GM21825 (cell line): ENCODE data around the gene AGPAT3.
"Not testable (repeated sequence)": the region's sequence is repeated elsewhere in the genome, so short reads cannot be mapped to it uniquely, and the experiment has no call there.

Experiments used
- ATAC-seq: cut with Tn5 transposase; IDR thresholded peaks from one replicate; pipeline ENCODE4 v1.9.1; 2021; ENCODE audit warnings: mild to moderate bottlenecking, moderate library complexity; ENCODE audit not compliant: unreplicated experiment

The AGPAT3 gene

DNA sequence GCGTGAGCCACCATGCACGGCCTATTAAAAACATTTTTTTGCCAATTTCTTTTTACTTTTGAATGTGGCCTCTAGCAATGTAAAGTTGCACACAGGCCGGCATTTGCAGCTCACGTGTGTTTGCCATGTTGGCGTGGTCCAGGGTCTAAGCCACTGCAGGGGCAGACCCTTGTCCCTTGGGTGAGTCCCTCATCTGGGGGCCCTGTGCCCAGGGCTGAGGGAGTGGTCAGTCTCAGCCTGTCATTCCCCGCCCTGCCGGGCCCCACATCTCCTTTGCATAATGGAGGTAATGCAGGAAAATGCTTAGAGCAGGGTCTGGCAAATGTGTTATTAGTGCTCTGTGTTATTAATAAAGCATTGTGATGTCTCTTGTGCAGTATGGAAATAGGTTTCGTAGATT lies 16.9 kb downstream of the AGPAT3 start:
- no peak for ATAC-seq

DNA sequence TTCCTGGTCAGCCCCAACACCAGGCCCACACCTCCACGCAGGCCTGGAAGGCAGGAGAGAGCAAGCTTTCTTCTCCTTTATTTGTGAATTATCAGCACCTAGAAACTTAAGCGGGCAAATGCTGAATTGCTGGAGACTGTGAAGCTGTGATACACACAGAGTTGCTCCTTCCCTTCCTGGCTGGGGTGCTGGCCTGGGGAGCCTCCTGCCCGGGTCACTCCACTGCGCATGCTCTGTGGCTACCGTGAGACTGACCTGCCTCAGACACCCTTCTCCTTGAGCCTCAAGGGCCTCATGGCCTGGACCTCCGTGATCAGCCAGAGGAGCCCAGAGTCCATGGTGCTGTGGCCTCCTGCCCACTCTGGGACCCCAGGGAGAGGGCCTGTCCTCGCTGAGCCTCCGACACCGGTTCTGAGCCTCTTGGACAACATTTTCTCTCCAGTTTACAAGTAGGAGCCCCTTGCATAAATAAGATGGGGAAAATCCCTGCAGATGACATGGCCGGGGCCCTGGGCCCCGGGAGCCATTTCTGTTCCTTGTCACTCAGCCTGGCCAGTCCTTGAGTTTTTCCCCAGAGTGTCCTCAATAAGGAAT lies 18.0 kb downstream of the AGPAT3 start:
- no peak for ATAC-seq

DNA sequence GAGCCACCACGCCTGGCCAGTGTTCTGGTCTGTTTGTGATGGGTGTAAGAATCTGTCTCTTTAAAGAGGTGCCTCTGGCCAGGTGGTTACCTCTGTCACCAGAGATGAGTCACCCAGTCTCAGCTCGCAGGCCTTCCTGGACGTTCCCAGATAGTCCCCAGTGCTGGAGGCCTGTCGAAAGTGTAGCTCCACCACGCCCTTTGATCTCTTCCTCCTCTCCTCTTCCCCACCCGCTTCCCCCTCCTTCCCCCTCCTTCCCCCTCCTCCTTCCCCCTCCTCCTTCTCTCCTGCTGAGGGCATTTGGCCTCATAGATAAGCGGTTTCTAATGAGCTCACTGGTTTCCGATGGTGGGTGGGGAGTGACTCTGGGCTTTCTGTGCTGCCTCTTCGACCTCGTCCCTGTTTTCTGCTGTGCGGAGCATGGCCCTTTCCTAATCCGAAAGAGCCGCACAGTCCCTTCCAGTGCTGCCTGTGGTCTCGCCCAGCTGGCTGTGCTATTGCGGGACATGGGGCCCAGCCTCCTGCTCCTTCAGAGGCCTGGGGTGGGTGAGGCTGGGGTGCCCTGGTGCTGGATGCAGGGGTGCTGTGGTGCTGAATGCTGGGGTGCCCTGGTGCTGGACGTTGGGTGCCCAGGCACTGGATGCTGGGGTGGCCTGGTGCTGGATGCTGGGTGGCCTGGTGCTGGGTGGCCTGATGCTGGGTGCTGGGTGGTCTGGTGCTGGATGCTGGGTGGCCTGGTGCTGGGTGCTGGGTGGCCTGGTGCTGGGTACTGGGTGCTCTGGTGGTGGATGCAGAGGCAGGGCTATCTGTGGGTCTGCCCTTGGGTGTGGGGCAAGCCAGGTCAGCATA lies 19.2 kb downstream of the AGPAT3 start:
- ATAC-seq, result no peak

DNA sequence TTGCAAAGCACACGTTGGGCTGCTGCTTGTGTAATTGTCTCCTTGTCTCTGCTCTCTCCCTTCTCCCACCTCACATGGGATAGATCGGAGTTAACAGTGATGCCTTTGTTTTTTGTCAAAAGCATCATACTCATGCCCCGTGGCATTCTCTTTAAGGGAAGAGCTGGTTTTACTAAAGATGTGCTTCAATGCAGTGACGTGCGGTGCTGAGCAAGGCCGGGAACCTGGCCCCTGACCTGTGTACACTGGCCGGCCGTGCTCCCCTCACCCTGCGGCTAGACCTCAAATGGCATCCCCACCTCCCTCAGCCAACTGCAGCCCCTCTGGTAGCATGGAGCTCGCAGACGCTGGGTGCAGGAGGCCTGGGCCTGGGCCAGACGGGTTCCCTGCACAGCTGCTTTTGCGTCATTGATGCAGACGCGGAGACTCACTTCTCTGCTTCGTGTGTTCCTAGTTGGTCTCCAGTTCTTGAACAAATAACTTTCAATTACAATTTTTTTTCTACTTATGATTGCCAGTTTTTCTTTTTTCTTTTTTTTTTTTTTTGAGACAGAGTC lies 19.9 kb downstream of the AGPAT3 start:
- ATAC-seq, result no peak

DNA sequence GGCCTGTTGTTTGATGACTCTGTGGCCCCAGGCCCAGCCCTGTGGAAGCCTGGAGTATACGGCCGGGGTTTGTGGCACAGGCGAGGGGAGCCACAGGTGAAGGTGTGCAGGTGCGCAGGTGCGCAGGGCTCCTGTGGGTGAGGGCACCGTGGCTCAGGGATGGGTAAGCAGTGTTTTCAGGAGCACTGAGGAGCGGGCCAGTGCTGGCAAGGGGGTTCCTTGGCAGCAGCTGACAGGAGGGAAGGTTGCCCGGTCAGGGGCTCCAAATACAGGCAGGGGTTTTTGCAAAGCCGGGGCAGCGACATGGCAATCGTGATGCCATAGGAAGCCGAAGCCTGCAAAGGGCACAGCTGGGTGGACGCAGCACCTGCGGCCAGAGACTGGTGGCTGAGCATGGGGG lies 20.7 kb downstream of the AGPAT3 start:
- ATAC-seq, result no peak

DNA sequence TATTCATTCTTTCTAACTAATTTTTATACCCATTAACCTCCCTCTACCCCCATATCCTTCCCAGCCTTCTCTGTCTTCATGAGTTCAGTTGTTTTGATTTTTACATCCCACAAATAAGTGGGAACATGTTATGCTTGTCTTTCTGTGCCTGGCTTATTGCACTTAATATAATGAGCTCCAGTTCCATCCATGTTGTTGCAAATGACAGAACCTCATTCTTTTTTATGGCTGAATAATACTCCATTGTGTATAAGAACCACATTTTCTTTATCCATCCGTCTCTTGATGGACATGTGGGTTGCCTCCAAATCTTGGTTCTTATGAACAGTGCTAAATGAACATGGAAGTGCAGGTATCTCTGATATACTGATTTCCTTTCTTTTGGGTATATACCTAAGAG lies 21.5 kb downstream of the AGPAT3 start:
- no peak for ATAC-seq

DNA sequence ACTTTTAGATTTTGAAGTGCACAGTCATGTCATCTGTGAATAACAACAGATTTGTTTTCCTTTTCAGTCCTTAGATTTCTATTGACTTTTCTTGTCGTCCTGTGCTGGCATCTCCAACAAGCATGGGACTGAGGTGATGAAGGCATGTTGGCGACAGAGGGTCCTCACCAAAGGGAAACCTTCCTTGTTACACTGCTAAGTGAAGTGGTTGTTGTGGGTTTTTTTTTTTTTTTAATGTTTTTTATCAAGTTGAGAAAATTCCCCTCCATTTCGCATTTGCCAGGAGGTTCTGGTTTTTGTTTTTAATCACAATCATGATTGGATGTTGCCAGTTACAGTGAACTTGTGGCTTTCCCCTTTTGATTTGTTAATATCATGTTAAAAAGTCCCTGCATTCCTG lies 24.0 kb downstream of the AGPAT3 start:
- no peak for ATAC-seq

DNA sequence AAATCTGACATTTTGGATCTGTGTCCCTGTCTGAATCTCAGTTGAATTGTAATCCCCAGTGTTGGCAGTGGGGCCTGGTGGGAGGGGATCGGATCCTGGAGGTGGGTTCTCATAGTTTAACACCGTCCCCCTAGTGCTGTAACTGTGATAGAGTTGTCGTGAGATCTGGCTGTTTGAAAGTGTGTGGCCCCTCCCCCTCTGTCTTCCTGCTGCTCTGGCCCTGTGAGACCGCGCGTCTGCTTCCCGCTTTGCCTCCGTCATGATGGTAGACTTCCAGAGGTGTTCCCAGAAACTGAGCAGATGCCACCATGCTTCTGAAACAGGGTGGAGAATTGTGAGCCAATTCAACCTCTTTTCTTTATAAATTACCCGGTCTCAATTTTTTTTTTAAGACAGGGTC lies 25.0 kb downstream of the AGPAT3 start:
- no peak for ATAC-seq

DNA sequence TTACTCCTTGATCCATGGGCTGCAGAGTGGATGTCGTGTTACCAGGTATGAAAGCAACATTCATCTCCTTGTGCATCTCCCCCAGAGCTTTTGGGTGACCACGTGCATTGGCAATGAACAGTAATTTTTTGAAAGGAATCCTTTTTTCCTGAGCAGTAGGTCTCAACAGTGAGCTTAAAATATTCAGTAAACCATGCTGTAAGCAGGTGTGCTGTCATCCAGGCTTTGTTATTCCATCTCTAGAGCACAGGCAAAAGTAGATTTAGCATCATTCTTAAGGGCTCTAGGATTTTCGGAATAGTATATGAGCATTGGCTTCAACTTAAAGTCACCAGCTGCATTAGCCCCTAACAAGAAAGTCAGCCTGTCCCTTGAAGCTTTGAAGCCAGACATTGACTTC lies 27.3 kb downstream of the AGPAT3 start:
- no peak for ATAC-seq

DNA sequence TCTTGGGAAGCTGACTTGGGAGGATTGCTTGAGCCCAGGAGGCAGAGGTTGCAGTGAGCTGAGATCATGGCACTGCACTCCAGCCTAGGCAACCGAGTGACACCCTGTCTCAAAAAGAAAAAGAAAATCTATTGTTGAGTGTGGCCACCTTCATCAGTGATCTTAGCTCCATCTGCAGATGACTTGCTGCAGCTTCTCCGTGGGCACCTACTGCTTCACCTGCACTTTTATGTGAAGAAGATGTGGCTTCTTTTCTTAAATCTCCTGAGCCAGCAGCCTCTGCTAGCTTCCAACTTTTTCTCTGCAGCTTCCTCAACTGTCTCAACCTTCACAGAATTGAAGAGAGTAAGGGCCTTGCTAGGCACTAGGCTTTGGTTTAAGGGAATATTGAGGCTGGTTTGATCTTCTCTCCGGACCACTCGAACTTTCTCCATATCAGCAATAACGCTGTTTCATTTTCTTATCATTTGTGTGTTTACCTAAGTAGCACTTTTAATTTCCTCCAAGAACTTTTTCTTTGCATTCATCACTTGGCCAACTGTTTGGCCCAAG lies 28.0 kb downstream of the AGPAT3 start:
- ATAC-seq, result peak; percentile 18

DNA sequence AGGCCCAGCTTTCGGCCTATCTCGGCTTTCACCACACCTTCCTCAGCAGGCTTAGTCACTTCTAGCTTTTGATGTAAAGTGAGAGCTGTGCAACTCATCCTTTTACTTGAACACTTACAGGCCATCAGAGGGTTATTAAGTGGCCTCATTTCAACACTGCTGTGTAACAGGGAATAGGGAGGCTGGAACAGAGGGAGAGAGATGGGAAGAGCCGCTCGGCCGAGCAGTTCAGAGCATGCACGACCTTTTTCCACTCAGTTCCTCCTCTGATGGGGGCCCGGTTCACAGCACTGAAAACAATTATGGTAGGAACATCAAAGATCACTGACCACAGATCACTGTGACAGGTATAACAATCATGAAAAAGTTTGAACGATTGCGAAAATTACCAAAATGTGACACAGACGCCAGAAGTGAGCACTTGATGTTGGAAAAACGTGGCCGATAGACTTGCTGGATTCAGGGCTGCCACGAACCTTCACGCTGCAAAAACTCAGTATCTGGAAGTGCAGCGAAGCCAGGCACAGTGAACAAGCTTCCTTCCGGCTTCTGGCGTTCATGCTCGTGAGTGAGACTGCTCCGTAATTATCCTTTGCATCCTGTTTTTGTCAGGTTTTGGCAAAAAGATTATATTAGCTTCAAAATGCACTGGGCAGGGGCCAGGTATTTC lies 28.6 kb downstream of the AGPAT3 start:
- peak; percentile 64 for ATAC-seq

DNA sequence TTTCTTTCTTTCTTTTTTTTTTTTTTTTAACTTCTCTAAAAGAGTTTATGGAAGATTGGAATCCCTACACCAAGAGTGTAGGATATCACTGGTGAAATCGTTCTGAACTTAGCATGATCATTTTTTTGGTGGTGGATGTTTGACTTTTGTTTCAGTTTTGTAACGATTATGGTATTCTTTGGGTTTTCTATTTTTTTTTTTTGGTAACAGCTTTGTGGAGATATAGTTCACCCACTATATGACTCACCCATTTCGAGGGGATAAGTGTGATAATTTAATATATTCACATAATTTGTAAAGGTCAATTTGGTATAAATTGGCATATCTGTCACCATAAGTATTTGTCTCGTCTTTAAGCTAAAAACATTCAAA lies 29.2 kb downstream of the AGPAT3 start:
- no peak for ATAC-seq

DNA sequence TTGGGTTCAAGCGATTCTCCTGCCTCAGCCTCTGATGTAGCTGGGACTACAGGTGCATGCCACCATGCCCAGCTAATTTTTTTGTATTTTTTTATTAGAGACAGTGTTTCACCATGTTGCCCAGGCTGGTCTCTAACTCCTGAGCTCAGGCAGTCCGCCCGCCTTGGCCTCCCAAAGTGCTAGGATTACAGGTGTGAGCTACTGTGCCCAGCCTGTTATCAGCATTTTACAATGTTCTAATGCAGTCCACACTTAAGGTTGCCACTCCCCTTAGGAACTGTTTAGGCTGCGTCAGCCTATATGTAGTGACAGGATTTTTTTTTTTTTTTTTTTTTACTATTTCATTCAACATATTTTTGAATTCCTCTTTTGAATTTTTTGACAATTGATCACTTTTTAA lies 30.2 kb downstream of the AGPAT3 start:
- ATAC-seq, result no peak

DNA sequence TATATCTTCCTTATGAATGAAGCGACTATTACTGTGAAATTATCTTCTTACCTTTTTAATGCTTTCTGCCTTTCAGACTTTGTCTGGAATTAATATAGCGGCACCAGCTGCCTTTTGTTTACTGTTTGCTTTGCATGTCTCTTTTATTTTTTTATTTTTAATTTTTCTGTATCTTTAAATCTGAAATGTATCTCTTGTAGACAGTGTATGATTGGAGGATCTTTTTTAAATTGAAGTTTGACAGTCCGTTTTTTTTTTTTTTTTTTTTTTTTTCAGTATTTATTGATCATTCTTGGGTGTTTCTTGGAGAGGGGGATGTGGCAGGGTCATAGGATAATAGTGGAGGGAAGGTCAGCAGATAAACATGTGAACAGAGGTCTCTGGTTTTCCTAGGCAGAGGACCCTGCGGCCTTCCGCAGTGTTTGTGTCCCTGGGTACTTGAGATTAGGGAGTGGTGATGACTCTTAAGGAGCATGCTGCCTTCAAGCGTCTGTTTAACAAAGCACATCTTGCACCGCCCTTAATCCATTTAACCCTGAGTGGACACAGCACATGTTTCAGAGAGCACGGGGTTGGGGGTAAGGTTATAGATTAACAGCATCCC lies 31.8 kb downstream of the AGPAT3 start:
- not testable (repeated sequence) for ATAC-seq

DNA sequence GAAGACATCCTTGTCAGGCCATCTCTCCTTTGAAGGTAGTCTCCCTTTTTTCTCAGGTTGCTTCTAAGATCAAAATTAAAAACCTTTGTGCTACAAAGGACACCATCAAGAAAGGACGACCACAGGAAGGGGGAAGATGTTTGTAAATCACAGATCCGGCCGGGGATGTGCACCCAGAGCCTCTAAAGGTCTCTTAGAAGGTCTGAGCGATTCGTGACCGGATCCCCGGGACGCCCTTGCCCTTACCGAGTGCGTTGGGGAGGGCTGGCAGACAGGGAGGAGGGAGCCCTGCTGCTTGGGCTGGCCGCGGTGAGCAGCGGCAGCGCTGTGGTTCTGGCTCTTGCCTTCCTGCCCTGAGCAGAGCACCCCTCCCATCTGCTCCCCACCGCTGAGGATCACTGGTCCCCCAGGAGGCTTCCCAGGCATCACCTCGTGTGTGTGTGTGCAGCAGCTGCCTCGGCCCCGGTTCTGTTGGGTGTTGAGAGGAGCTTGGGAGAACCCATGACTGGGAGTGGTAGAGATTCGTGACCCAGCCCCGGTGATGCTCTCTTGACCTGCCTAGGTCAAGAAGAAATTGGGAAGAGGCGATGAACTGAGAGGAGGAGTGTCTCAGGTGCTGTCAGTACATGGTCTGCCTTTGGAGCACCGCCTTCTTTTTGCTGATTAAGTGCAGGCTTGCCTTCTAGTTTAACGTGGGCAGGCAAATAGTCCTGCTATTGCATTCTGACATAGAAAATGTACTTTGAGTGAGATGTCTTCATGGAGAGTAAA lies 34.5 kb downstream of the AGPAT3 start:
- ATAC-seq, result no peak

DNA sequence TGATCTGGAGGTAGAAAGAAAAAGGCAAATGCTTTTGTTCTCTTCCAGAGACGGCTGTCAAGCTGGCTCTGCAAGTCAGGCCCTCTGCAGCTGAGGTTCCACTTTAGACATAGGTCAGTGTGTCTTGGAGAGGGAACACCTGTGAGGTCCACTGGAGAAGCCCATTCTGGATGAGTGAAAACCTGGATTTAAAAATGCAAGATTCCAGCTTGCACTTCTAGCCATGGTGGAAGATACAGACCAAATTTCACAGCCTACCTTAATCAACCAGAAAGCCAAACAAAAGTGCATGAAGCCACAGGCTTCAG lies 35.0 kb downstream of the AGPAT3 start:
- no peak for ATAC-seq

DNA sequence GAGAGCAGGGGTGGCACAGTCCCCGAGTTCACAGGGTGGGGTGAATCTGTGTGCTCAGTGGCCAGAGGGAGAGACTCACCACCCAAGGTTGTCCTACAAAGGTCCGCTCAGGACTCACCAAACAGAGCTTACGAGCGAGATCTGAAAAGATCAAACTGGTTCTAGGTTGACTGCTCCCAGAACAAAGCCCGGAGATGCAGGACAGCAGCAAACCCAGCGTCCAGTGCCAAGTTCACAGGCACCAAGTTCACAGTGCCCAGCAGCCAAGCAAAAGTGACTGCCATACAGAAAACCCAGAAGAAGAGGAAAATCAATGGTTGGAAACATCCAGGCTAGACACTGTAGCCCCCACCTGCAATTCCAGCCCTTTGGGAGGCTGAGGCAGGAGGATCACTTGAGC lies 35.7 kb downstream of the AGPAT3 start:
- ATAC-seq, result no peak

DNA sequence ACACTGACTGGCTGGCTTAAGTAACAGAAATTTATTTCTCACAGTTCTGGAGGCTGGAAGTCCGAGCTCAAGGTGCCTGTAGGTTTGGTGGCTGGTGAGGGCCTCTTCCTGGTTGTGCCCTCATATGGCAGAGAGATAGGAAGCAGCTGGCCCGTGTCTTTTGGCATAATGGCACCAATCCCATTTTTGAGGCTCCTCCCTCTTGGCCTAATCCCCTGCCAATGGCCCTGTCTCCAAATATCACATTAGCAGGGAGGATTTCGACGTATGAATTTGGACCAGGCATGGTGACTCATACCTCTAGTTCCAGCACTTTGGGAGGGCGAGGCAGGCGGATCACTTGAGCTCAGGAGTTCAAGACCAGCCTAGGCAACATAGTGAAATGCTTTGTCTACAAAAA lies 37.4 kb downstream of the AGPAT3 start:
- no peak for ATAC-seq

DNA sequence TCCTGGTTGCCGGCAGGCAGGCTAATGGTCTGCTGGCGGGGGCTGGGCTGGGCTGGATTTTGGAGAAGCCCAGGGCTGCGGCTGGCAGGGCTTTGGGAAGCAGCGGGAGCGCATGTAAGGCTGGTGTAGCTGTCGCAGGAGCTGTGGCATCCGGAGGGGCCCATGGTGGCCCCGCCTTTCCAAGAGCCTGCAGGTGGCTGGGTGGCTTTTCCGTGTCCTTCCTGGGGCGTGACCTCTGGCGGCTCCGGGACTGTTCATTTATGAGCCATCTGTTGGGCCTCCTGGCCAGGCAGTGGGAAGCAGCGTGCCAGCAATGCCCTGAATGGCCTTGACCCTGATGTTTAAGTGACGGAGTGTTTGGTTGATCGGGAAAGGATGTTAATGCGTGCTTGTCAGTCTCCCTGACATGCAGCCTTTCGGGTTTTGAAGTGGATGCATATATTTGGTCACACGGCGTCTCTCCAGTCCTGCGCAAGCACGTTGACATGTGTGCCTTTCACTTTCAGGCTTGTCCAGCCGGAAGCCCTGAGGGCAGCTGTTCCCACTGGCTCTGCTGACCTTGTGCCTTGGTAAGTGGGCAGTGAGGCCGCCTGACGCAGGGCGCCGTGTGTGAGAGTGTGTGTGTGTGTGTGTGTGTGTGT lies 38.5 kb downstream of the AGPAT3 start:
- no peak for ATAC-seq

DNA sequence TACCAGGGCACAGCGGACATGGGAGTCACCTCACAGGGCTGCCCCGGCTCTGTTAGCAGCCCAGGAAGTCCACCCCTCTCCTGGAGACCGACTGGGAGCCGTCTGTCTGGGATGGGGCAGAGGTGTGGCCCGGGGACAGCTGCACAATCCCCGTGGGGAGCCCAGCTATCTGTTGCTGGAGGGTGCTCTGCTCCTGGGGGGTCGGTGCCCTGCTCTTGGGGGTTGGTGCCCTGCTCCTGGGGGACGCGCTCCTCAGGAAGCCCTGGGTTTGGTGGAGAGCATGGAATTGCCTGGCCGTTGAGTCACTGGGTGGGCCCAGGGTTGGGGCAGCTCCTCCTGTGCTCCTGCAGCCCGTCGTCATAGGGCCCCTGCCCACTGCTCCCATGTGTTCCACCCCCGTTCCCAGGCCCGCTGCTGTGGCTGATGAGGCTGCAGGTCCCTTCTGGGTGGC lies 39.3 kb downstream of the AGPAT3 start:
- ATAC-seq, result no peak
